COLO668 (cell line): ENCODE results near the gene TAF11.
"Not testable (repeated sequence)": the region's sequence is repeated elsewhere in the genome, so short reads cannot be mapped to it uniquely, and the experiment has no call there.

Experiments used
- DNase-seq: peaks from one replicate; lab custom pipeline; 2025; ENCODE audit not compliant: unreplicated experiment; lab: John Stamatoyannopoulos, UW

TAF11 gene

GRCh38 chr6:34867484-34867883 lies 20.4 kb downstream of the TAF11 start:
- DNase-seq: no peak

DNA sequence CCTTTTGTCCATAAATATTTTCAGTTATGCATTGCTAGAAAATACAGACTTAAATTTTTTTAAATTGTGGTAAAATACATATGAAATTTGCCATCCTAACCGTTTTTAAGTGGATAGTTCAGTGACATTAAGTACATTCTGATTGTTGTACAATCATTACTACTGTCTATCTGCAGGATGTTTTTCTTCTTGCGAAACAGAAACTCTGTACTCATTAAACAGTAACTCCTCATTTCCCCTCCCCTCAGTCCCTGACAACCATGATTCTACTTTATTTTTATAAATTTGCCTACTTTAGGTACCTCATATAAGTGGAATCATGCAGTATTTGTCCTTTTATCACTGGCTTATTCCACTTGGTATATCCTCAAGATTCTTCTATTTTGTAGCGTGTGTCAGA lies 21.3 kb downstream of the TAF11 start:
- DNase-seq: no peak

DNA sequence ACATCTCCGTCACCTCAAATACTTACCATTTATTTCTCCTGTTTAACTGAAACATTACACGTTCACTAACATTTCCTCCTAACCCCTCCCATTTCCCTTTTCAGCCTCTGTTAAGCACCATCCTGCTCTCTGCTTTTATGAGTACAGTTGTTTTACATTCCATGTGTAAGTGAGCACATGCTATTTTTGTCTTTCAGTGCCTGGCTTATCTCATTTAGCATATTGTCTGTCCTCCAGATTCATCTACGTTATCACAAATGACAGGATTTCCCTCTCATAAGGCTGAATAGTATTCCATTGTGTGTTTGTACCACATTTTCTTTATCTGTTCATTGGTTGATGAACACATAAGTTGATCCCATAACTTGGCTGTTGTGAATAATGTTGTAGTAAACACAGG lies 22.7 kb downstream of the TAF11 start:
- DNase-seq: no peak

GRCh38 chr6:34864007-34864406 lies 23.8 kb downstream of the TAF11 start:
- DNase-seq: no peak

GRCh38 chr6:34860776-34861175 lies 27.1 kb downstream of the TAF11 start:
- no peak for DNase-seq

DNA sequence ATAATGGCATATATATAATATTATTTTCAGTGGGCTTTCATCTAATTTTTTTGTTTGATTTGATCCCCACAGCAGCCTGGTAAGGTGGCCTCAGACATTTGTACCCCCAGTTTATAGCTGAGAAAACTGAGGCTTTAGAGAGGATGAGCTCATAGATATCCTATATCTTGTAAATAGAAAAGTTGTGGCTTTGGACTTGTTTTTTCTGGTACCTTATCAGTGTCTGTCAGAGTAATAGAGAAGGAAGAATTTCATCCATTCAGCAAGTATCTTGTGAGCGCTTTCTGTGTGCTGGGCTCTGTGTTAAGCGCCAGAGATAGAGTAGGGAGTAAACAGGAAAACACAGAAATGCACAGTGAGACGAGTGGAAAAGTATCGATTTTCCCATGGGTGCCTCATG lies 27.9 kb downstream of the TAF11 start:
- DNase-seq: no peak

GRCh38 chr6:34858681-34859080 lies 29.2 kb downstream of the TAF11 start:
- no peak for DNase-seq

DNA sequence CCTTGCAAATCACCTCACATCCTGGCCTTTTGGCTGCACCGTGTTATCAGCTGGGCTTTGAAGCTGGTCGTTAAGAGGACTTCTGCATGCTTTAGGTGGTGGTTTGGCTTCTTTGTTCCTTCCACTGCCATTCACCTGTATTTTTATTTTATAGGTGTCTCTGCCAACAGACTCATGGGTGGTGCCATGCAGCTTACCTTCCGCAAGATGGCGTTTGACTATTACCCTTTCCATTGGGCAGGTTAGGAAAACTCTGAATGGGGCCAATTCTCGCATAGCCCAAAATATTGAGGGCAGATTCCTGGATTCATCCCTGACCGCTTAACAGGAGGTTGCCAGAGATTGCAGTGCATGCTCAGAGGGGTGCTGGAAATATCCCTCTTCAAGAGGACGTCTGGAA lies 32.4 kb downstream of the TAF11 start:
- DNase-seq: no peak

DNA sequence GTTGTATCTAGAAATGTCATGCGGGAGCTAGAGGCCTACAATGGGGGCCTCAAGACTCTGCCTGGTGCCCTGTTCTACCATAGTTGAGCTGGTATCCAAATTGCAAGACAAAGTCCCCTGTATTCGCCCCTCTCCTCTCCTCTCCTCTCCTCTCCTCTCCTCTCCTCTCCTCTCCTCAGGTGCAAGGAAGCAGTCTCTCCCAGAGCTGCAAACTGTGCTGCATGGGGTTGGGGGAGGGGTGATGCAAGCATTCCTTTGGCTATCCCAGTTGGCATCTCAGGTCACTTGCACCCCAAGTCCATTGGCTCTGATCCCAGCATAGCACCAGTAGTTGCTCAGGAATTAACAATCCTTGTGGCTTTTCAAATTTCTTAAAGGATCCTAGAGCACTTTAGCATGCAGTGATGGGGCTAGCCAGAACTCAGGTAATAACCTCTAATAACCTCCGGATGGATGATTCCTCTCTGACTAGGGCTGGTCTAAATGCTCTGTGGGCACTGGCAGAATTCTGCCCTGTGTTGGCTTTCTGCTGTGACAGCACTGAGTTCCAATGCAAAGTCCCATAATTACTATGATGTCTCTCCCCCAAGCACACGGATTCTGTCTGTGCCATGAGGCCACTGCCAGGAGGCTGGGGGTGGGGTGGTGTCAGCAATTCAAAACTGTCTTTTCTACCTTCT lies 35.3 kb downstream of the TAF11 start:
- no peak for DNase-seq

DNA sequence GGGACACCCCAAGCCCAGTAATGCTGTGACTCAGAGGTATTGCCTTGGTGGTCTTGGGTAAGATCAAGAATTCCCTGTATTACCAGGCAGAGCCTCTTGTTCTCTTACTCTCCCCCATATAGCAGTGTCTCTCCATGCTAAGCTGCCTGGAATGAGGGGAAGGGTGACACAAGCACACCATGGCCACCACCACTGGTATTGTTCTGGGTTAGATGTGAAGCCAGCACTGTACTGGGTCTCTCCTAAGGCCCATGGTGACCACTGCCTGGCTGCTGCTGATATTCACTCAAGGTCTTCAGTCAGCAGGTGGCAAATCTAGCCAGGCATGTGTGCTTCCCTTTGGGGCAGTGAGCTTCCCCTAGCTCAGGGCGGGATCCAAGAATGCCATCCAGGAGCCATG lies 36.5 kb downstream of the TAF11 start:
- no peak for DNase-seq

- DNase-seq: not testable (repeated sequence)
These were observed 38.8 kb downstream of the TAF11 start for GRCh38 chr6:34849066-34849465.

- no peak for DNase-seq
These were observed 48.0 kb downstream of the TAF11 start for GRCh38 chr6:34839666-34840352.

DNA sequence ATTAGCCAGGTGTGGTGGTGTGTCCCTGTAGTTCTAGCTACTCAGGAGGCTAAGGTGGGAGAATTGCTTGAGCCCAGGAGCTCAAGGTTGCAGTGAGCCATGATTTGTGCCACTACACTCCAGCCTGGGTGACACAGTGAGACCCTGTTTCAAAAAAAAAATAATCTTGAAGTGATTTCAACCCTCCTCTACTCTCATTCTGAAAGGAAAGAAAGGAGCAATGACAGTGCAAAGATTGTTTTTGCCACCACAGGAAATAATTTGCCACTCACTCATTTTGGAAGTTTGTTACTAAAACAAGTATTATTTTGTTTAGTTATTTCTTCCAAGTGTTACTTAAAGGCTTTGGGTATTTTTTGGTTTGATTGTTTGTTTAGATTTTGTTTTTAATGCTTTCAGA lies 50.3 kb downstream of the TAF11 start:
- DNase-seq: no peak

DNA sequence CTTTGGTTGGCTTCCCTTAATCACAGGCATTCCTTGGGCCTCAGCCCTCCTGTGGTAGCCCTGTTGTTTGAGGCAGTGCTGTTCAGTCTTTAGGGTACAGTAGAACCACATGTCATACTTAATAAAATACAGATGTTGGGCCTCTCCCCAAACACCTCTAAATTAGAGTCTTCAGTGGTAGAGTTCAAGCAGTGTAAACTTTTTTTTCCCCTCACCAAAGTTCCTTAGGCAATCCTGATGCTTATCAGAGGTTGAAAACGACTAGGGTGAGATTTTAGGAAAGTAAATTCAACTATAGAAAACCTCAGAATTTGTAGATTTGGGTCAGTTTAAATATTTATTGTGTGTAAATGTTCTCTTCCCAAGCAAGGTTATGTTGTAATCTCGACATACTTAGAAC lies 51.4 kb downstream of the TAF11 start:
- DNase-seq: no peak

DNA sequence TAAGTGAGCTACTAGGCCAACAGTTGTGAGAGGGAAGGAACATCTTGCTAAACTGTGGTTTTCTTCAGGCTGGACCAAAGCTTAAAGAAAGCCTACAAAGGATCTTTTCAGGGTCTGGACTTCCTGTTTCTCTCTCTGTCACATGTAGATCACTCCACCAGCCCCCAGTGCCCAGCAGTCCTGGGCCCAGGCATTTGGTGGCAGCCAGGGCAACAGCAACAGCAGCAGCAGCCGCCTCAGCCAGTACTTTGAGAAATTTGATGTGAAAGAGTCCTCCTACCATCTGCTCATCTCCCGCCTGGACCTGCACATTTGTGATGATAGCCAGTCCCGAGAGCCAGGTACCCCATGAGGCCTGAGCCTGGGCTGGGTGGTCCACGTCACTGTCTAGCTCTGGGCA lies 51.8 kb downstream of the TAF11 start:
- no peak for DNase-seq

DNA sequence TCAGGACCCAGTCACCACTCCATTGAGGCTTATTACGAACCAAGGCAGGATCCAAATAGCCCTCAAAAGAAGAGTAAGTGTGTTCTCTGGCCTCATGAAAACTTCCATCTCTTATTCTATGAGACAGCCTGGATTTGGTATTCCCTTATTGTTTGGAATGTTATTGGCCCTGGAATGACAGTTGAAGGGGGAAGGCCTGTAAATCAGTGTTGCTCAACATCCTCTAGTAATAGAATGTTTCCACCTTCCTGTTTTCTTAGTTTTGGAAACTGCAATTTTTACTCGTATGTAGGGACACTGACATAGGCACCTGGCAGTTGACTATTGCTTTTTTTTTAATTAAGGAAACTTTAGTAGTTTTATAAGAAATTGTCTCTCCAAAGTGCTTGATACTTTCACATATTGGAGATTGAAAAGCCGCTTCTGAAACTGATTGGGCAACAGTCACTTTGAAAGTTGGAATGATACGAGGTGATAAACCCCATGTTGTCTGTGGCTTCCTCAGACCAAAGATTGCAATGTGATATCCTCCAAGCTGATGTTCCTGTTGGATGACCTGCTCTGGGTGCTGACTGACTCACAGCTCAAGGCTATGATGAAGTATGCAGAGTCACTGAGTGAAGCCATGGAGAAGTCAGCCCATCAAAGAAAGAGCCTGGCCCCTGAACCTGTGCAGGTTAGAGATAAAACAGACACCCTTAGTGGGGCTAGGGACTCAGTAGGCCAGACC lies 52.9 kb downstream of the TAF11 start:
- DNase-seq: no peak

GRCh38 chr6:34832942-34833341 lies 54.9 kb downstream of the TAF11 start:
- no peak for DNase-seq

GRCh38 chr6:34829137-34829536 lies 58.7 kb downstream of the TAF11 start:
- DNase-seq: no peak
